ENCODE measurements around the gene RHBDD2. TPM values are rescaled to one million over a fixed set of nuclear protein-coding genes. Genes with fewer than 3 reads are reported as not detected.

RHBDD2 gene
- total RNA-seq, 4 donors from 2014 or later = 27.0 to 38.2 (median 33.5) TPM

GRCh38 chr7:75925717-75926435 lies 47.0 kb downstream of the RHBDD2 start:
- intact Hi-C loops (cut with DNase I) = no loop called here
- no peak overlapping the region for H3K27ac ChIP-seq

GRCh38 chr7:75928568-75928914 lies 49.7 kb downstream of the RHBDD2 start:
- intact Hi-C loops (cut with DNase I) = no loop called here
- Histone ChIP-seq H3K27ac (no peak overlapping the region), H3K4me3 (no peak overlapping the region), H3K27me3 (no peaks in the 10 kb centered on the region), H3K36me3 (peaks cover 0 to 12% (median 0%) of the 10 kb centered on the region in 3 donors), H3K9me3 (no peaks in the 10 kb centered on the region), H3K4me1 (no peaks in the 10 kb centered on the region)
- no peak for DNase-seq
- 77 to 84% methylated on average over 3 to 4 of the region's 4 CpGs for WGBS, 2 donors
- no peak for TF ChIP-seq CTCF (IDR thresholded peaks at IDR 0.05)
- no peak for TF ChIP-seq POLR2A (IDR thresholded peaks at IDR 0.05)

More at GRCh38 chr7:75925717-75926435, 47.0 kb downstream of the RHBDD2 start:
- Histone ChIP-seq H3K27me3 (no peaks in the 10 kb centered on the region), H3K4me3 (no peak overlapping the region), H3K9me3 (no peaks in the 10 kb centered on the region), H3K4me1 (peaks cover 0 to 18% (median 0%) of the 10 kb centered on the region in 3 donors), H3K36me3 (peaks cover 0 to 19% (median 0%) of the 10 kb centered on the region in 3 donors)
- no peak for DNase-seq
- no peak for TF ChIP-seq POLR2A (IDR thresholded peaks at IDR 0.05)
- no peak for TF ChIP-seq CTCF (IDR thresholded peaks at IDR 0.05)
- WGBS, 2 donors = 79 to 83% methylated on average over 7 to 9 of the region's 10 CpGs

GRCh38 chr7:75931680-75932079 lies 52.8 kb downstream of the RHBDD2 start:
- TF ChIP-seq CTCF (IDR thresholded peaks at IDR 0.05) = no peak
- no peak for TF ChIP-seq POLR2A (IDR thresholded peaks at IDR 0.05)
- WGBS, 2 donors = 56 to 71% methylated on average over 5 of the region's 5 CpGs
- DNase-seq = no peak

GRCh38 chr7:75937958-75938786 lies 59.3 kb downstream of the RHBDD2 start:
- no peak overlapping the region for H3K4me3 ChIP-seq
- 73 to 91% methylated on average over 10 to 13 of the region's 15 CpGs for WGBS, 2 donors
- H3K27me3 ChIP-seq = no peaks in the 10 kb centered on the region
- no peak for DNase-seq
- peaks cover 0 to 23% (median 0%) of the 10 kb centered on the region in 3 donors for H3K36me3 ChIP-seq
- H3K27ac ChIP-seq = peak overlapping the region in 2 of 4 donors; percentile 5 to 33
- intact Hi-C loops (cut with DNase I) = no loop called here
- TF ChIP-seq CTCF (IDR thresholded peaks at IDR 0.05) (no peak), POLR2A (IDR thresholded peaks at IDR 0.05) (no peak)
- peaks cover 8 to 32% (median 13%) of the 10 kb centered on the region in 3 donors for H3K4me1 ChIP-seq
- H3K9me3 ChIP-seq = no peaks in the 10 kb centered on the region

More at GRCh38 chr7:75931680-75932079, 52.8 kb downstream of the RHBDD2 start:
- intact Hi-C loops (cut with DNase I) = no loop called here
- Histone ChIP-seq H3K36me3 (peaks cover 0 to 24% (median 0%) of the 10 kb centered on the region in 3 donors), H3K4me3 (no peak overlapping the region), H3K9me3 (no peaks in the 10 kb centered on the region), H3K27me3 (no peaks in the 10 kb centered on the region), H3K27ac (no peak overlapping the region), H3K4me1 (peaks cover 0 to 8% (median 6%) of the 10 kb centered on the region in 3 donors)

Other genes starting within 250 kb of the RHBDD2 start
- gene HIP1, start 140.1 kb upstream of the RHBDD2 start, total RNA-seq = 1 to 10 TPM; 3.2 to 9.5 (median 6.4) TPM
- gene CCL26, start 106.8 kb upstream of the RHBDD2 start, total RNA-seq = not detected
- 1 to 10 TPM in 3 of 4 donors, not detected in 1; 2.2 to 3.9 (median 2.9) TPM for gene CCL24, start 65.2 kb upstream of the RHBDD2 start, total RNA-seq
- gene POR, start 36.1 kb downstream of the RHBDD2 start, total RNA-seq = 100 to 1,000 TPM in 1 of 4 donors, 10 to 100 TPM in 3; 71.0 to 116 (median 81.6) TPM
- gene TMEM120A, start 115.6 kb downstream of the RHBDD2 start, total RNA-seq = 10 to 100 TPM; 14.4 to 53.9 (median 20.1) TPM
- 10 to 100 TPM; 19.3 to 45.7 (median 32.2) TPM for gene STYXL1, start 169.0 kb downstream of the RHBDD2 start, total RNA-seq
- 100 to 1,000 TPM in 3 of 4 donors, 10 to 100 TPM in 1; 92.5 to 160 (median 131) TPM for gene MDH2, start 169.1 kb downstream of the RHBDD2 start, total RNA-seq